GM23248 (cell line): ENCODE data around the gene SLC13A1.

ENCODE experiments used
- EZH2 ChIP-seq: fragments of 200-600 bp; sonication (generic); IDR thresholded peaks from 2 replicates; pipeline ENCODE4 v1.6.1; 2018; ENCODE audit warnings: antibody characterized with exemption, mild to moderate bottlenecking; ENCODE audit not compliant: insufficient read depth, poor library complexity, severe bottlenecking
- EZH2phosphoT487 ChIP-seq: fragments of 200-600 bp; sonication (generic); IDR thresholded peaks from 2 replicates; pipeline ENCODE4 v1.6.1; 2018; ENCODE audit warnings: antibody characterized with exemption, moderate library complexity, mild to moderate bottlenecking, low read depth; ENCODE audit not compliant: insufficient read depth

GRCh38 chr7:123154231-123154860 is 45.4 kb downstream of the SLC13A1 start:
- no peak for TF ChIP-seq EZH2phosphoT487
- no peak for TF ChIP-seq EZH2
